OCI-LY3 (cell line): ENCODE results near the gene LRFN2.

Source experiments
- H2AFZ ChIP-seq: fragments of 200-600, 300-600 bp; shearing (Covaris generic); 2 replicates; pipeline ENCODE4 v1.6.0; 2014; ENCODE audit warnings: antibody characterized with exemption, low read depth, low read length
- H3K27ac ChIP-seq: fragments of 200-600, 300-600 bp; sonication (generic); 2 replicates; pipeline ENCODE4 v1.5.1; 2014; ENCODE audit warnings: mild to moderate bottlenecking, low read length, moderate library complexity, mixed read lengths
- H3K27me3 ChIP-seq: fragments of 200-600, 300-600 bp; sonication (generic); 2 replicates; pipeline ENCODE4 v1.6.1; 2014; ENCODE audit warnings: low read depth, low read length, mixed read lengths
- H3K36me3 ChIP-seq: fragments of 200-600, 300-600 bp; sonication (generic); replicated peaks from 2 replicates; pipeline ENCODE3; 2014; ENCODE audit warnings: low read depth, low read length, mixed read lengths
- H3K4me1 ChIP-seq: fragments of 300-600, 200-600 bp; sonication (generic); 2 replicates; pipeline ENCODE4 v1.6.1; 2014; ENCODE audit warnings: low read length, mixed read lengths
- H3K4me2 ChIP-seq: fragments of 200-600, 300-600 bp; sonication (generic); 2 replicates; pipeline ENCODE4 v1.6.1; 2014; ENCODE audit warnings: low read length, mixed read lengths
- H3K4me3 ChIP-seq: fragments of 300-600, 200-600 bp; sonication (generic); 2 replicates; pipeline ENCODE4 v1.5.1; 2014; ENCODE audit warnings: antibody characterized with exemption, mild to moderate bottlenecking, low read length, moderate library complexity
- H3K79me2 ChIP-seq: fragments of 300-600, 200-600 bp; shearing (Covaris generic); 2 replicates; pipeline ENCODE4 v1.6.1; 2014; ENCODE audit warnings: mild to moderate bottlenecking, low read length, mixed read lengths
- H3K9ac ChIP-seq: fragments of 300-600, 200-600 bp; shearing (Covaris generic); 2 replicates; pipeline ENCODE4 v1.6.0; 2014; ENCODE audit warnings: mild to moderate bottlenecking, low read length, moderate library complexity
- H3K9me3 ChIP-seq: fragments of 200-600, 300-600 bp; shearing (Covaris generic); 2 replicates; pipeline ENCODE4 v1.6.1; 2014; ENCODE audit warnings: low read length, mixed read lengths; ENCODE audit not compliant: insufficient read depth
- H4K20me1 ChIP-seq: fragments of 200-600, 300-600 bp; sonication (generic); 2 replicates; pipeline ENCODE4 v1.6.1; 2016; ENCODE audit warnings: low read length, mixed read lengths; ENCODE audit not compliant: insufficient read depth
- CTCF ChIP-seq: fragments of 200-600, 300-600 bp; sonication (generic); IDR thresholded peaks from 2 replicates; pipeline ENCODE4 v1.5.1; 2014; ENCODE audit warnings: antibody characterized with exemption, low read length, low read depth
- EZH2phosphoT487 ChIP-seq: fragments of 200-600 bp; shearing (Covaris generic); IDR thresholded peaks from 2 replicates; pipeline ENCODE4 v1.6.1; 2018; ENCODE audit warnings: antibody characterized with exemption, mixed run types, low read depth

Gene LRFN2

GRCh38 chr6:40611912-40612311, 24.7 kb upstream of the LRFN2 start:
- Histone ChIP-seq H4K20me1 (no peaks in the 10 kb centered on the region), H3K4me2 (no peak overlapping the region), H3K27me3 (peaks cover 77% of the 10 kb centered on the region), H2AFZ (no peak overlapping the region), H3K27ac (no peak overlapping the region), H3K4me1 (no peaks in the 10 kb centered on the region), H3K9ac (no peak overlapping the region), H3K36me3 (no peaks in the 10 kb centered on the region), H3K79me2 (no peaks in the 10 kb centered on the region), H3K4me3 (no peak overlapping the region), H3K9me3 (no peaks in the 10 kb centered on the region)
- TF ChIP-seq EZH2phosphoT487 = no peak
- no peak for TF ChIP-seq CTCF

GRCh38 chr6:40611434-40611833, 24.3 kb upstream of the LRFN2 start:
- H3K79me2 ChIP-seq = no peaks in the 10 kb centered on the region
- TF ChIP-seq CTCF = no peak
- TF ChIP-seq EZH2phosphoT487 = no peak

GRCh38 chr6:40610229-40610628, 23.1 kb upstream of the LRFN2 start:
- H3K4me1 ChIP-seq = no peaks in the 10 kb centered on the region
- H3K36me3 ChIP-seq = no peaks in the 10 kb centered on the region
- H3K79me2 ChIP-seq = no peaks in the 10 kb centered on the region
- peaks cover 77% of the 10 kb centered on the region for H3K27me3 ChIP-seq
- H4K20me1 ChIP-seq = no peaks in the 10 kb centered on the region
- H3K9me3 ChIP-seq = no peaks in the 10 kb centered on the region
- no peak overlapping the region for H3K4me2 ChIP-seq
- no peak overlapping the region for H3K4me3 ChIP-seq
- no peak overlapping the region for H3K9ac ChIP-seq
- H2AFZ ChIP-seq = no peak overlapping the region
- no peak for TF ChIP-seq EZH2phosphoT487
- no peak for TF ChIP-seq CTCF
- H3K27ac ChIP-seq = no peak overlapping the region

More at GRCh38 chr6:40611434-40611833, 24.3 kb upstream of the LRFN2 start:
- Histone ChIP-seq H3K27me3 (peaks cover 77% of the 10 kb centered on the region), H3K4me2 (no peak overlapping the region), H4K20me1 (no peaks in the 10 kb centered on the region), H3K9me3 (no peaks in the 10 kb centered on the region), H3K36me3 (no peaks in the 10 kb centered on the region), H3K9ac (no peak overlapping the region), H3K27ac (no peak overlapping the region), H3K4me3 (no peak overlapping the region), H2AFZ (no peak overlapping the region), H3K4me1 (no peaks in the 10 kb centered on the region)

- Histone ChIP-seq H3K4me1 (no peaks in the 10 kb centered on the region), H3K9ac (no peak overlapping the region), H3K4me2 (no peak overlapping the region), H3K79me2 (no peaks in the 10 kb centered on the region), H3K4me3 (no peak overlapping the region), H3K9me3 (no peaks in the 10 kb centered on the region), H3K27me3 (peaks cover 78% of the 10 kb centered on the region), H2AFZ (no peak overlapping the region), H3K27ac (no peak overlapping the region), H3K36me3 (no peaks in the 10 kb centered on the region), H4K20me1 (no peaks in the 10 kb centered on the region; the same call in 1 of the 2 replicates)
- TF ChIP-seq CTCF = no peak
- TF ChIP-seq EZH2phosphoT487 = no peak
Measured at GRCh38 chr6:40606981-40607380, 19.8 kb upstream of the LRFN2 start.
